HEK293T (cell line): ENCODE measurements around the gene LRMDA.

Source experiments
- BHLHE40 ChIP-seq: fragments of 450-650 bp; IDR thresholded peaks from 2 replicates; pipeline ENCODE4 v1.6.1; 2016; ENCODE audit warnings: mild to moderate bottlenecking, moderate library complexity, borderline replicate concordance
- HDGF ChIP-seq: fragments of 450-650 bp; IDR thresholded peaks from 2 replicates; pipeline ENCODE4 v1.6.1; 2017; ENCODE audit warnings: antibody characterized with exemption, borderline replicate concordance
- SP1 ChIP-seq: fragments of 450-650 bp; IDR thresholded peaks from 2 replicates; pipeline ENCODE4 v1.6.1; 2017
- SUZ12 ChIP-seq: fragments of 450-650 bp; IDR thresholded peaks from 2 replicates; pipeline ENCODE4 v1.6.1; 2016; ENCODE audit warnings: mild to moderate bottlenecking
- TARDBP ChIP-seq: fragments of 450-650 bp; IDR thresholded peaks from 2 replicates; pipeline ENCODE4 v1.6.1; 2016
- TF ChIP-seq, protein P1 (sequence below): fragments of 450-650 bp; IDR thresholded peaks from 2 replicates; pipeline ENCODE4 v1.6.1; 2016

DNA sequence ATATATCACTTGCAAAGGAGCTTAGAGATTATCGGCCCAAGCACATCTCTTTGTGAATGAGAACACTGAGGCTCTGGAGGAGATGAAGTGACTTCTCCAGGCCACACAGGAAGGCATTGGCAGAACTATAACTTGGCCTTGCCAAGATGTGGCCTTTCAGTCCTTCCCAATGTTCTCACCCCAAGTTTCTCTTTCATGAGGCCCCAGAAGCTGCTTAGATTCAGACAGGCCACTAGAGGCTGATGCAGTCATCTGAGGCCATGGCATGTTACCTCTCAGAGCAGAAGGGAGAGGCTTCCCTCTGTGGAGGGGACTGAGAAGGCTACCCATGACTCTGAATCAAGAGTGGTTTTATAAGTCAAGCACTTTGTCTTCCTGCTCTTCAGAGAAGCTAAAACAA is 1003.7 kb downstream of the LRMDA start:
- TF ChIP-seq, protein P1, sequence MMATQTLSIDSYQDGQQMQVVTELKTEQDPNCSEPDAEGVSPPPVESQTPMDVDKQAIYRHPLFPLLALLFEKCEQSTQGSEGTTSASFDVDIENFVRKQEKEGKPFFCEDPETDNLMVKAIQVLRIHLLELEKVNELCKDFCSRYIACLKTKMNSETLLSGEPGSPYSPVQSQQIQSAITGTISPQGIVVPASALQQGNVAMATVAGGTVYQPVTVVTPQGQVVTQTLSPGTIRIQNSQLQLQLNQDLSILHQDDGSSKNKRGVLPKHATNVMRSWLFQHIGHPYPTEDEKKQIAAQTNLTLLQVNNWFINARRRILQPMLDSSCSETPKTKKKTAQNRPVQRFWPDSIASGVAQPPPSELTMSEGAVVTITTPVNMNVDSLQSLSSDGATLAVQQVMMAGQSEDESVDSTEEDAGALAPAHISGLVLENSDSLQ = no peak
- TF ChIP-seq TARDBP (no peak), HDGF (no peak), SUZ12 (no peak), BHLHE40 (no peak), SP1 (no peak)
